ENCODE measurements around the gene ANKRD23. TPM values are rescaled to one million over a fixed set of nuclear protein-coding genes. Genes with fewer than 3 reads are reported as not detected.

Gene ANKRD23
- total and polyA plus RNA-seq, 11 donors, result 0.96 to 26.7 (median 7.9) TPM

DNA sequence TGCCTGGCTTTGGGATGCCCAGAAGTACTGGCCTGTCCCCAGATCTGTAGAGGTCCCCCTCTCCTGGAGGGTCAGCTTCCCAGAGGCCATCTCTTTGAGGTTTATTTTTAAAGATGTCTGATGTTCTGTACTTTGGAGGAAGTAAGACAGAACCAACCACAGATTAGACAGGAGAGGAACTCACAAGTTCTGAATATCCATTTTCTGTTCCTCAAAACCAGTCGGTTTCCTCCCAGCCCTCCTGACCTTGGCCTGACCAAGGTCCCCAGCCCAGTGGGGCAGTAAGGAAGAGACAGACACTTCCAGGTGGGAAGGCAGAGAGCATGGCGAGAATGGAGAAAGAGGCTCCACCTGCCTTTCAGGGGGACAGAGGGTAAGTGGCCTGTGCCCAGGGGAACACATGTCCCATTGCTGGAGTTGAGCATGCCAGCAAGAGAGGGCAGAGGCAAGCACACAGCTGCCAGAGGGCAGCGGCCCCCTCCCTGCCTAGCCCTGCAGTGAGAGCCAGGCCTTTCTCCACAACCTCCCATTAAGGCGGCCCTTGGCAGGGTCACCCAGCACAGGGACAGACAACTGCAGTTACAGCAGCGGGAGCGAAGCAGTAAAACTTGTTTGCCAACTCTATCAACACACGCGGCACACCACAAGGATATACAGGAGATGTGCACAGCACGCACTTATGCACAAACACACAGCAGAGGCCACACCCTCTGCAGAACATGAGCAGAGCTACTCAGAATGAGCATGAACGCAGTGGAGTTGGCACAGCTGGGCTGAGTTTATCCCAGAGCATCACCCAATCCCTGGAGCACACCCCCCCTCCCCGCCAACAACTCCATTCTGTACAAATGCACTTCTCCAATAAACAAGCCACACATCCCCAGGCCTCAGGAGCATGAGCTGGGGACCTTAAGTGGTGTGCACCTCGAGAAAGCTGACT is 44.5 kb upstream of the ANKRD23 start:
- WGBS, 4 donors, result 60 to 68% (median 64%) methylated on average over 9 to 12 of the region's 12 CpGs
- H3K4me1 ChIP-seq, result peaks cover 0 to 63% (median 39%) of the 10 kb centered on the region in 12 donors
- peaks cover 0 to 2% (median 0%) of the 10 kb centered on the region in 9 donors for H3K27me3 ChIP-seq
- no peak overlapping the region for H3K4me3 ChIP-seq
- peak overlapping the region in 9 of 12 donors; percentile 15 to 85 (median 46) for H3K27ac ChIP-seq
- intact Hi-C loops (cut with DNase I), result no loop called here
- no peaks in the 10 kb centered on the region for H3K36me3 ChIP-seq
- H3K9me3 ChIP-seq, result no peaks in the 10 kb centered on the region
- ATAC-seq, result peak; percentile 24 to 46 (median 40)
- peak in 1 of 5 donors; percentile 59 for DNase-seq
- no peak for TF ChIP-seq POLR2A (IDR thresholded peaks at IDR 0.05)
- TF ChIP-seq, protein P1, sequence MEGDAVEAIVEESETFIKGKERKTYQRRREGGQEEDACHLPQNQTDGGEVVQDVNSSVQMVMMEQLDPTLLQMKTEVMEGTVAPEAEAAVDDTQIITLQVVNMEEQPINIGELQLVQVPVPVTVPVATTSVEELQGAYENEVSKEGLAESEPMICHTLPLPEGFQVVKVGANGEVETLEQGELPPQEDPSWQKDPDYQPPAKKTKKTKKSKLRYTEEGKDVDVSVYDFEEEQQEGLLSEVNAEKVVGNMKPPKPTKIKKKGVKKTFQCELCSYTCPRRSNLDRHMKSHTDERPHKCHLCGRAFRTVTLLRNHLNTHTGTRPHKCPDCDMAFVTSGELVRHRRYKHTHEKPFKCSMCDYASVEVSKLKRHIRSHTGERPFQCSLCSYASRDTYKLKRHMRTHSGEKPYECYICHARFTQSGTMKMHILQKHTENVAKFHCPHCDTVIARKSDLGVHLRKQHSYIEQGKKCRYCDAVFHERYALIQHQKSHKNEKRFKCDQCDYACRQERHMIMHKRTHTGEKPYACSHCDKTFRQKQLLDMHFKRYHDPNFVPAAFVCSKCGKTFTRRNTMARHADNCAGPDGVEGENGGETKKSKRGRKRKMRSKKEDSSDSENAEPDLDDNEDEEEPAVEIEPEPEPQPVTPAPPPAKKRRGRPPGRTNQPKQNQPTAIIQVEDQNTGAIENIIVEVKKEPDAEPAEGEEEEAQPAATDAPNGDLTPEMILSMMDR (IDR thresholded peaks at IDR 0.05), result no peak

DNA sequence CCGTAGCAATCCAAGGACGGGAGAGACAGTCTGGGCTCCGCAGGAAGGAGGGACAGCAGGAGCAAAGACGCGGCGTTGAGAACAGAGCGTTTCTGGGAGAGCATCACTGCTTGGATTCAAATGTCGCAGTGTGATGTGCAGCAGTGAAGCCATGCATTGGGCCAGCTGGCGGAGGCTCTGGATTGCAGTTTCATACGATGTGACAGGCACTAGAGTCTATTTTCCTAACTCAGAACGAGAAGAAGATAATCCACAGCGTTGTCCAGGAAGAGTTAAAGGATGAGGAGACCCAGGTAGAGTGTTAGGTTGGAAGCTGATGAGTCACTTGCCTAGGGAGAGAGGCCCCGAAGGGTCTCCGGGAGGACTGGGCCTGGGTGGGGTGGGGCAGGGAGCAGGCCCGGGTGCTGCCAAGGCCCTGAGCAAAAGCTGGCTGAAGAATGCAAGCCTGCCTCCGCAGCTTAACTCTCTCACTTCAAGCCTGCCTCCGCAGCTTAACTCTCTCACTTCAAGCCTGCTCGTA is 43.7 kb upstream of the ANKRD23 start:
- Histone ChIP-seq H3K36me3 (no peaks in the 10 kb centered on the region), H3K27ac (peak overlapping the region in 9 of 12 donors; percentile 15 to 85 (median 46)), H3K4me1 (peaks cover 0 to 63% (median 39%) of the 10 kb centered on the region in 12 donors), H3K27me3 (peaks cover 0 to 4% (median 0%) of the 10 kb centered on the region in 9 donors), H3K9me3 (no peaks in the 10 kb centered on the region), H3K4me3 (no peak overlapping the region)
- intact Hi-C loops (cut with DNase I), result no loop called here
- WGBS, 4 donors, result 57 to 60% (median 58%) methylated on average over 18 of the region's 18 CpGs
- no peak for DNase-seq
- peak in 3 of 4 donors; percentile 45 to 55 (median 48) for ATAC-seq
- no peak for TF ChIP-seq POLR2A (IDR thresholded peaks at IDR 0.05)
- TF ChIP-seq, protein P1 (IDR thresholded peaks at IDR 0.05), result no peak

DNA sequence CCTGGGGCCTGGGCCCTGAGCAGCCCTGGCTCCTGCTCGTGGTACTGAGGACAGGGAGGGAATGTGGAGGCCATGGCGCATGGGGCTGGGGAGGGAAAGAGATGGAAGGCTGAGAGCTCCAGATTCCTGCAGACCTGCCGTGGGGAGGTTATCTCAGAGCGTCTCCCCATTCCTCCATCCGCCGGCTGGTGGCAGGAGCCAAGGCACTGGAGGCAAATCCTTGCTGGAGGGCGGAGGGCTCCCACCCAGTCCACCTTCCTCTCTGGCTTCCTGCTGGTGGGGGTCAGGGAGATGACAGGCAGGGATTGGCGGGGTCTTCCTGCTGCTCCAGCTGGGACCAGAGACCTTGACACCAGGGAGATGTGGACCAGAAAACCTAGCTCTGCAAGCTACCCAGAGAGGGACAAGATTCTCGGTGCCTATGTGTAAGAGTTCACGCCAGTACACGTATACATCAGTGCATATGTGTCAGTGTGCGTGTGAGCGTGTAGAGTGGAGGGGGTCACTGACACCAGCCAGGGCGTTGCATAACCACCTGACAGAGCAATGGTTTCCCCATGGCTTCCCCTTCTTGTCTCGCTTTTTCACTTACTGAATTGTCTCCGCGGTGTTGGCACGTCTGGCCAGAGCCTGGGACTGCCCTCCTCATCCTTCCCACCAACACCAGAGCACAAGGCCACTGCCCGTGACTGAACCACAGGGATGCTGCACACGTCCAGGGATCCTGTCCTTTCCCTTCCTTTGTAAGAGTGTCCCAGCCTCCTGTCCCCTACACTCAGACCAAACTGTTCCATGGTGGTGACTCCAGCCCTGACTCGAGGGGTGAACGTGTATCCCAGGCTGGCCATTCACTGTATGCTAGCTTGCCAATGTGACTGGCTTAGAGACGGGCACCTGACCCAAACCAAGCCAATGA is 41.9 kb upstream of the ANKRD23 start:
- H3K4me1 ChIP-seq, result peaks cover 0 to 60% (median 33%) of the 10 kb centered on the region in 12 donors
- no peak for TF ChIP-seq POLR2A (IDR thresholded peaks at IDR 0.05)
- peak overlapping the region in 1 of 12 donors; percentile 85 for H3K27ac ChIP-seq

DNA sequence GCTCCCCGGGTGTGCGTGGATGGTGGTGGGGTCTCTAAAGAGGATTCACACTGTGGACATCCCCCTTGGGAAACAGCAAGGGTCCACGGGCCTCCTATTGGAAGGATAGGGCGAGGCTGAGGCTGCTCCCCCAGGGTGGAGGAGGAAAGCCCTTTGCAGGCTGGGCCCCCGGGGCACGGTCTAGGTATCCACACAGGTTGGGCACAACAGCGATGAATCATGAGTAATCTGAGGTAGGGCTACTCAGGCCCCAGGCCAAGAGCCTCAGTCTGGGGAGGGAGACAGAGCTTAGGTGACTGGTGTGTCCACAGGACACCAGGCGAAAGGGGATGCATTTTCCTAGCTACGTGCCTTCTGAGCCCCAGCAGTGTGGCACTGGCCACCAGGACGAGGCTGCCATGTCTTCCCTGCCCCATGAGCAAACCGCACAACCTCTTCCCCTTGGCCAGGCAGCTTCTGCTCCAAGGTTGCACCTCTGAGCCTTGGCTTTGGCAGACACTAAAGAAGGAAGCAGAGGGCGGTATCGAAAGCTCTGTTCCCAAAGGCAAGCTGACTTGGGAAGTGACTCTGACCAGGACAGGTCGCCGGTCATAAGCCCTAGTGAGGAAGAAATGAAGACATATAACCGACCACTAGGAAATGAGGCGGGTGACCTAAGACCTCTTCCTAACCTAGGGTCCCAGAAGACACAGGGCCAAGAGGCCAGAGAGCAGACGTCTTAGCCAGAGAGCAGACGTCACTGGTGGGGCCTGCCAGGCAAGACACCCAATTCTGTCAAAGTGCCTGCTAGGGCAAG is 40.7 kb upstream of the ANKRD23 start:
- ATAC-seq (peak in 1 of 4 donors; percentile 31), DNase-seq (no peak)
- WGBS, 4 donors, result 65 to 84% (median 72%) methylated on average over 11 to 19 of the region's 19 CpGs
- no peaks in the 10 kb centered on the region for H3K9me3 ChIP-seq
- TF ChIP-seq, protein P1 (IDR thresholded peaks at IDR 0.05), result no peak
- TF ChIP-seq POLR2A (IDR thresholded peaks at IDR 0.05), result no peak
- H3K36me3 ChIP-seq, result no peaks in the 10 kb centered on the region
- peak overlapping the region in 1 of 12 donors; percentile 30 for H3K27ac ChIP-seq
- peaks cover 0 to 58% (median 31%) of the 10 kb centered on the region in 12 donors for H3K4me1 ChIP-seq
- intact Hi-C loops (cut with DNase I), result no loop called here
- no peak overlapping the region for H3K4me3 ChIP-seq
- peaks cover 0 to 4% (median 0%) of the 10 kb centered on the region in 9 donors for H3K27me3 ChIP-seq

More for the DNA sequence above, 41.9 kb upstream of the ANKRD23 start:
- 94 to 96% (median 95%) methylated on average over 20 to 23 of the region's 23 CpGs for WGBS, 4 donors
- Histone ChIP-seq H3K9me3 (no peaks in the 10 kb centered on the region), H3K27me3 (peaks cover 0 to 4% (median 0%) of the 10 kb centered on the region in 9 donors), H3K36me3 (no peaks in the 10 kb centered on the region), H3K4me3 (no peak overlapping the region)
- intact Hi-C loops (cut with DNase I), result no loop called here
- ATAC-seq, result no peak
- DNase-seq, result no peak

Measured in heart left ventricle (tissue), 16 donors.